WTC11 (cell line): ENCODE measurements around the gene ELOVL6. TPM values are rescaled to one million over a fixed set of nuclear protein-coding genes. Genes with fewer than 3 reads are reported as not detected.

ENCODE experiments used
- ATAC-seq: fragments of 200-7000 bp; cut with Tn5 transposase; 2 replicates; pipeline ENCODE4 v1.10.0; 2021; ENCODE audit warnings: mild to moderate bottlenecking, moderate library complexity
- CTCF ChIA-PET: fragments of 300-600 bp; sonication (Branson Sonifier 250); formaldehyde crosslinking; loops from one replicate; lab custom pipeline; 2021; ENCODE audit warnings: antibody characterized with exemption; lab: Charles Lee
- POLR2A ChIA-PET: fragments of 350-600 bp; sonication (Branson Sonifier 250); formaldehyde crosslinking; loops from one replicate; lab custom pipeline; 2021; ENCODE audit warnings: antibody characterized with exemption; lab: Charles Lee
- DNase-seq: peaks from one replicate; pipeline ENCODE4 v3.0.0; 2021; ENCODE audit warnings: low spot score
- H3K27ac Mint-ChIP-seq: 2 replicates; pipeline ENCODE4 v1.8.0; 2021; ENCODE audit warnings: mixed read lengths
- H3K27me3 Mint-ChIP-seq: 2 replicates; pipeline ENCODE4 v1.8.0; 2021; ENCODE audit warnings: low read depth, mild to moderate bottlenecking, moderate library complexity, mixed read lengths
- H3K36me3 Mint-ChIP-seq: 2 replicates; pipeline ENCODE4 v1.8.0; 2021; ENCODE audit warnings: mixed read lengths
- H3K4me1 Mint-ChIP-seq: 2 replicates; pipeline ENCODE4 v1.8.0; 2022; ENCODE audit warnings: mixed read lengths
- H3K4me3 Mint-ChIP-seq: 2 replicates; pipeline ENCODE4 v1.8.0; 2021; ENCODE audit warnings: mild to moderate bottlenecking, moderate library complexity, mixed read lengths
- H3K9me3 Mint-ChIP-seq: 2 replicates; pipeline ENCODE4 v1.8.0; 2021; ENCODE audit warnings: mixed read lengths
- ARID4B ChIP-seq: sonication (generic); formaldehyde crosslinking; IDR thresholded peaks from 2 replicates; pipeline ENCODE4 v1.8.0; 2023; ENCODE audit warnings: missing genetic modification reagents, mild to moderate bottlenecking, borderline replicate concordance
- ATF1 ChIP-seq: sonication (generic); formaldehyde crosslinking; IDR thresholded peaks from 2 replicates; pipeline ENCODE4 v1.8.1; 2023; ENCODE audit warnings: mild to moderate bottlenecking, moderate library complexity, missing genetic modification reagents
- CBFB ChIP-seq: sonication (generic); formaldehyde crosslinking; IDR thresholded peaks from 2 replicates; pipeline ENCODE4 v1.8.1; 2022; ENCODE audit warnings: mild to moderate bottlenecking, low read depth, missing genetic modification reagents
- ELF4 ChIP-seq: sonication (generic); formaldehyde crosslinking; IDR thresholded peaks from 2 replicates; pipeline ENCODE4 v1.8.1; 2022; ENCODE audit warnings: low read depth, mild to moderate bottlenecking, moderate library complexity, missing genetic modification reagents
- FOXK1 ChIP-seq: sonication (generic); formaldehyde crosslinking; IDR thresholded peaks from 2 replicates; pipeline ENCODE4 v1.8.0; 2022; ENCODE audit warnings: mild to moderate bottlenecking, moderate library complexity, missing genetic modification reagents
- FOXP1 ChIP-seq: sonication (generic); formaldehyde crosslinking; IDR thresholded peaks from 2 replicates; pipeline ENCODE4 v1.8.0; 2022; ENCODE audit warnings: missing genetic modification reagents, mild to moderate bottlenecking, moderate library complexity, borderline replicate concordance
- GABPB1 ChIP-seq: sonication (generic); formaldehyde crosslinking; IDR thresholded peaks from 2 replicates; pipeline ENCODE4 v1.8.1; 2023; ENCODE audit warnings: mild to moderate bottlenecking, missing genetic modification reagents
- GRHL2 ChIP-seq: fragments of 250-450 bp; sonication (Bioruptor Pico); IDR thresholded peaks from 2 replicates; pipeline ENCODE4 v1.8.0; 2022; ENCODE audit warnings: mild to moderate bottlenecking, moderate library complexity; ENCODE audit not compliant: insufficient replicate concordance, severe bottlenecking
- HMGA2 ChIP-seq: fragments of 250-450 bp; sonication (Bioruptor Pico); IDR thresholded peaks from 2 replicates; pipeline ENCODE4 v1.4.0; 2021; ENCODE audit warnings: mild to moderate bottlenecking, moderate library complexity
- HMGXB4 ChIP-seq: sonication (generic); formaldehyde crosslinking; IDR thresholded peaks from 2 replicates; pipeline ENCODE4 v1.8.1; 2023; ENCODE audit warnings: mild to moderate bottlenecking, moderate library complexity, missing genetic modification reagents
- IRF2 ChIP-seq: sonication (generic); formaldehyde crosslinking; IDR thresholded peaks from 2 replicates; pipeline ENCODE4 v1.8.0; 2022; ENCODE audit warnings: low read depth, missing genetic modification reagents, borderline replicate concordance
- MXD4 ChIP-seq: fragments of 250-450 bp; sonication (Bioruptor Pico); IDR thresholded peaks from 2 replicates; pipeline ENCODE4 v1.8.0; 2021; ENCODE audit warnings: mild to moderate bottlenecking, moderate library complexity, borderline replicate concordance
- MYBL2 ChIP-seq: sonication (generic); formaldehyde crosslinking; IDR thresholded peaks from 2 replicates; pipeline ENCODE4 v1.8.1; 2023; ENCODE audit warnings: mild to moderate bottlenecking, moderate library complexity, missing genetic modification reagents
- OVOL2 ChIP-seq: fragments of 250-450 bp; sonication (Bioruptor Pico); IDR thresholded peaks from 2 replicates; pipeline ENCODE4 v1.9.0; 2021; ENCODE audit warnings: mild to moderate bottlenecking, borderline replicate concordance
- SP1 ChIP-seq: sonication (generic); formaldehyde crosslinking; conservative IDR thresholded peaks from 2 replicates; pipeline ENCODE4 v1.8.1; 2022; ENCODE audit warnings: missing genetic modification reagents
- ZBTB43 ChIP-seq: sonication (generic); formaldehyde crosslinking; IDR thresholded peaks from 2 replicates; pipeline ENCODE4 v1.8.1; 2023; ENCODE audit warnings: mild to moderate bottlenecking, missing genetic modification reagents
- ZNF281 ChIP-seq: sonication (generic); formaldehyde crosslinking; IDR thresholded peaks from 2 replicates; pipeline ENCODE4 v1.8.0; 2023; ENCODE audit warnings: mild to moderate bottlenecking, missing genetic modification reagents
- ZNF317 ChIP-seq: sonication (generic); formaldehyde crosslinking; IDR thresholded peaks from 2 replicates; pipeline ENCODE4 v1.8.1; 2023; ENCODE audit warnings: low read depth, mild to moderate bottlenecking, moderate library complexity, missing genetic modification reagents, borderline replicate concordance
- ZNF416 ChIP-seq: fragments of 250-450 bp; sonication (Bioruptor Pico); IDR thresholded peaks from 2 replicates; pipeline ENCODE4 v1.9.0; 2021; ENCODE audit warnings: mild to moderate bottlenecking, inconsistent platforms
- ZNF671 ChIP-seq: fragments of 250-450 bp; sonication (Bioruptor Pico); IDR thresholded peaks from 2 replicates; pipeline ENCODE4 v1.8.0; 2021; ENCODE audit warnings: mild to moderate bottlenecking
- total RNA-seq: library from RNA; stranded (reverse); gene quantifications from 3 replicates; pipeline ENCODE4 v1.2.3, GENCODE V29; 2021

Gene ELOVL6
- total RNA-seq, 1 experiment from 2014 or later: 87.4 TPM

- Mint-ChIP-seq H3K4me1 (peaks cover 16% of the 10 kb centered on the region), H3K9me3 (no peaks in the 10 kb centered on the region), H3K27ac (no peak overlapping the region), H3K27me3 (no peaks in the 10 kb centered on the region), H3K4me3 (no peak overlapping the region), H3K36me3 (peaks cover 29% of the 10 kb centered on the region)
- ChIA-PET CTCF (no interaction called here), POLR2A (no interaction called here)
- TF ChIP-seq ELF4 (CRISPR knock-in tag): no peak
- TF ChIP-seq MXD4 (CRISPR knock-in tag): no peak
- no peak for TF ChIP-seq ZNF281 (CRISPR knock-in tag)
- TF ChIP-seq HMGA2 (CRISPR knock-in tag): no peak
- no peak for TF ChIP-seq FOXP1
- no peak for TF ChIP-seq ATF1 (CRISPR knock-in tag)
- TF ChIP-seq ARID4B: no peak
- TF ChIP-seq HMGXB4: no peak
- TF ChIP-seq IRF2 (CRISPR knock-in tag): no peak
- TF ChIP-seq SP1 (CRISPR knock-in tag): no peak
- no peak for TF ChIP-seq GRHL2
- no peak for TF ChIP-seq MYBL2
- TF ChIP-seq ZBTB43: no peak
- TF ChIP-seq CBFB: no peak
- TF ChIP-seq GABPB1: no peak
- no peak for TF ChIP-seq OVOL2
- no peak for TF ChIP-seq ZNF671 (CRISPR knock-in tag)
- TF ChIP-seq FOXK1: no peak
- ATAC-seq (no peak), DNase-seq (no peak)
Observed at GRCh38 chr4:110149089-110149488, 49.3 kb downstream of the ELOVL6 start.

GRCh38 chr4:110142461-110142860 lies 56.0 kb downstream of the ELOVL6 start:
- Mint-ChIP-seq H3K27me3 (no peaks in the 10 kb centered on the region), H3K4me1 (peaks cover 19% of the 10 kb centered on the region), H3K36me3 (peaks cover 28% of the 10 kb centered on the region), H3K4me3 (no peak overlapping the region), H3K9me3 (peaks cover 5% of the 10 kb centered on the region), H3K27ac (0 out of 2 replicates have a peak overlapping the region, but pooled peaks have one; percentile 13)
- DNase-seq (no peak), ATAC-seq (no peak)
- ChIA-PET POLR2A (no interaction called here), CTCF (no interaction called here)
- TF ChIP-seq ZNF317 (no peak), ZNF416 (no peak), ELF4 (CRISPR knock-in tag) (no peak)
